OCI-LY3 (cell line): ENCODE results near the gene PRCD.

Experiments
- H2AFZ ChIP-seq: fragments of 200-600, 300-600 bp; shearing (Covaris generic); 2 replicates; pipeline ENCODE4 v1.6.0; 2014; ENCODE audit warnings: antibody characterized with exemption, low read depth, low read length
- H3K27ac ChIP-seq: fragments of 200-600, 300-600 bp; sonication (generic); 2 replicates; pipeline ENCODE4 v1.5.1; 2014; ENCODE audit warnings: mild to moderate bottlenecking, low read length, moderate library complexity, mixed read lengths
- H3K27me3 ChIP-seq: fragments of 200-600, 300-600 bp; sonication (generic); 2 replicates; pipeline ENCODE4 v1.6.1; 2014; ENCODE audit warnings: low read depth, low read length, mixed read lengths
- H3K36me3 ChIP-seq: fragments of 200-600, 300-600 bp; sonication (generic); replicated peaks from 2 replicates; pipeline ENCODE3; 2014; ENCODE audit warnings: low read depth, low read length, mixed read lengths
- H3K4me1 ChIP-seq: fragments of 300-600, 200-600 bp; sonication (generic); 2 replicates; pipeline ENCODE4 v1.6.1; 2014; ENCODE audit warnings: low read length, mixed read lengths
- H3K4me2 ChIP-seq: fragments of 200-600, 300-600 bp; sonication (generic); 2 replicates; pipeline ENCODE4 v1.6.1; 2014; ENCODE audit warnings: low read length, mixed read lengths
- H3K4me3 ChIP-seq: fragments of 300-600, 200-600 bp; sonication (generic); 2 replicates; pipeline ENCODE4 v1.5.1; 2014; ENCODE audit warnings: antibody characterized with exemption, mild to moderate bottlenecking, low read length, moderate library complexity
- H3K79me2 ChIP-seq: fragments of 300-600, 200-600 bp; shearing (Covaris generic); 2 replicates; pipeline ENCODE4 v1.6.1; 2014; ENCODE audit warnings: mild to moderate bottlenecking, low read length, mixed read lengths
- H3K9ac ChIP-seq: fragments of 300-600, 200-600 bp; shearing (Covaris generic); 2 replicates; pipeline ENCODE4 v1.6.0; 2014; ENCODE audit warnings: mild to moderate bottlenecking, low read length, moderate library complexity
- H3K9me3 ChIP-seq: fragments of 200-600, 300-600 bp; shearing (Covaris generic); 2 replicates; pipeline ENCODE4 v1.6.1; 2014; ENCODE audit warnings: low read length, mixed read lengths; ENCODE audit not compliant: insufficient read depth
- H4K20me1 ChIP-seq: fragments of 200-600, 300-600 bp; sonication (generic); 2 replicates; pipeline ENCODE4 v1.6.1; 2016; ENCODE audit warnings: low read length, mixed read lengths; ENCODE audit not compliant: insufficient read depth
- CTCF ChIP-seq: fragments of 200-600, 300-600 bp; sonication (generic); IDR thresholded peaks from 2 replicates; pipeline ENCODE4 v1.5.1; 2014; ENCODE audit warnings: antibody characterized with exemption, low read length, low read depth
- EZH2phosphoT487 ChIP-seq: fragments of 200-600 bp; shearing (Covaris generic); IDR thresholded peaks from 2 replicates; pipeline ENCODE4 v1.6.1; 2018; ENCODE audit warnings: antibody characterized with exemption, mixed run types, low read depth

PRCD gene

GRCh38 chr17:76492123-76492988 is 47.5 kb upstream of the PRCD start:
- H3K9me3 ChIP-seq = no peaks in the 10 kb centered on the region
- H3K4me3 ChIP-seq = peak overlapping the region; percentile 57
- no peaks in the 10 kb centered on the region for H3K36me3 ChIP-seq
- H4K20me1 ChIP-seq = no peaks in the 10 kb centered on the region
- H3K4me1 ChIP-seq = peaks cover 33% of the 10 kb centered on the region
- peaks cover 3% of the 10 kb centered on the region for H3K79me2 ChIP-seq
- H3K27ac ChIP-seq = peak overlapping the region; percentile 62
- H3K4me2 ChIP-seq = peak overlapping the region; percentile 81
- H3K27me3 ChIP-seq = no peaks in the 10 kb centered on the region
- H2AFZ ChIP-seq = no peak overlapping the region
- TF ChIP-seq CTCF (no peak), EZH2phosphoT487 (no peak)
- H3K9ac ChIP-seq = peak overlapping the region; percentile 68

GRCh38 chr17:76492989-76493501 is 46.8 kb upstream of the PRCD start:
- Histone ChIP-seq H3K27me3 (no peaks in the 10 kb centered on the region), H3K9ac (peak overlapping the region; percentile 68), H3K4me1 (peaks cover 37% of the 10 kb centered on the region), H3K9me3 (no peaks in the 10 kb centered on the region), H3K27ac (peak overlapping the region; percentile 62), H4K20me1 (no peaks in the 10 kb centered on the region), H3K4me3 (peak overlapping the region; percentile 57), H3K79me2 (peaks cover 9% of the 10 kb centered on the region), H2AFZ (no peak overlapping the region), H3K36me3 (peaks cover 4% of the 10 kb centered on the region), H3K4me2 (peak overlapping the region; percentile 81)
- TF ChIP-seq CTCF = no peak
- no peak for TF ChIP-seq EZH2phosphoT487

- TF ChIP-seq EZH2phosphoT487 = no peak
- TF ChIP-seq CTCF = no peak
- peak overlapping the region; percentile 62 for H3K27ac ChIP-seq
- peak overlapping the region; percentile 68 for H3K9ac ChIP-seq
- H3K9me3 ChIP-seq = no peaks in the 10 kb centered on the region
- H3K4me2 ChIP-seq = peak overlapping the region; percentile 81
- H3K27me3 ChIP-seq = no peaks in the 10 kb centered on the region
- H3K4me1 ChIP-seq = peaks cover 43% of the 10 kb centered on the region
- H3K79me2 ChIP-seq = peaks cover 15% of the 10 kb centered on the region
- peaks cover 6% of the 10 kb centered on the region for H3K36me3 ChIP-seq
- H4K20me1 ChIP-seq = no peaks in the 10 kb centered on the region
- no peak overlapping the region for H2AFZ ChIP-seq
- peak overlapping the region; percentile 57 for H3K4me3 ChIP-seq
These were observed 46.2 kb upstream of the PRCD start for GRCh38 chr17:76493505-76494167.
